Stimulated activated CD8-positive, alpha-beta memory T cell treated with anti-CD3 and anti-CD28 coated beads, Interleukin-4, amount 100 ng/mL, for 48 hours (primary cell): ENCODE results near the gene GPR132.

ENCODE experiments used
- DNase-seq: peaks from one replicate; pipeline ENCODE4 v3.0.0-alpha.2; 2020

Gene GPR132

GRCh38 chr14:105015905-105016304 lies 49.3 kb downstream of the GPR132 start:
- no peak for DNase-seq

- no peak for DNase-seq
Observed at GRCh38 chr14:105015242-105015641, 50.0 kb downstream of the GPR132 start.

- DNase-seq: no peak
Observed at GRCh38 chr14:105014631-105015030, 50.6 kb downstream of the GPR132 start.

- DNase-seq: no peak
Observed at GRCh38 chr14:105014032-105014431, 51.2 kb downstream of the GPR132 start.

GRCh38 chr14:105013150-105013785 lies 52.0 kb downstream of the GPR132 start:
- no peak for DNase-seq

- DNase-seq: no peak
Observed at GRCh38 chr14:105012171-105012985, 52.9 kb downstream of the GPR132 start.

- no peak for DNase-seq
Observed at GRCh38 chr14:105011312-105011990, 53.8 kb downstream of the GPR132 start.

GRCh38 chr14:105010891-105011291 lies 54.3 kb downstream of the GPR132 start:
- no peak for DNase-seq

GRCh38 chr14:105010106-105010505 lies 55.1 kb downstream of the GPR132 start:
- no peak for DNase-seq

- no peak for DNase-seq
Observed at GRCh38 chr14:105007593-105008264, 57.5 kb downstream of the GPR132 start.

- no peak for DNase-seq
Observed at GRCh38 chr14:105006831-105007592, 58.2 kb downstream of the GPR132 start.

- no peak for DNase-seq
Observed at GRCh38 chr14:105005929-105006830, 59.0 kb downstream of the GPR132 start.

GRCh38 chr14:105005329-105005928 lies 59.8 kb downstream of the GPR132 start:
- DNase-seq: no peak
